Gastrocnemius medialis (tissue), 4 donors: ENCODE results near the gene ERF. TPM values are rescaled to one million over a fixed set of nuclear protein-coding genes. Genes with fewer than 3 reads are reported as not detected.

Experiments used
- ATAC-seq, 2 donors: fragments of 150-250 bp; one replicate each; pipeline ENCODE4 v1.9.1; 2016
- DNase-seq, 2 donors: peaks; one replicate each; pipeline ENCODE4 v3.0.0-alpha.2; 2019
- H3K27ac ChIP-seq, 4 donors: fragments of 200-600 bp; sonication (generic); 1 replicate in 1 of 4; 2 replicates in 3 of 4; pipeline ENCODE4 v1.5.1; 2016 to 2018; ENCODE audit warnings: mild to moderate bottlenecking in 2 of 4, moderate library complexity in 1 of 4
- H3K27me3 ChIP-seq, 3 donors: fragments of 200-600 bp; sonication (generic) in 2 of 3; 1 replicate in 1 of 3; 2 replicates in 2 of 3; pipeline versions ENCODE4 v1.5.1 to v1.6.0; 2016 to 2019; ENCODE audit warnings: mild to moderate bottlenecking in 1 of 3, moderate library complexity in 1 of 3
- H3K36me3 ChIP-seq, 2 donors: fragments of 200-600 bp; sonication (generic) in 1 of 2; one replicate each; pipeline ENCODE4 v1.5.1; 2017 to 2018
- H3K4me1 ChIP-seq, 2 donors: fragments of 200-600 bp; sonication (generic) in 1 of 2; one replicate each; pipeline ENCODE4 v1.5.1; 2016 to 2017; ENCODE audit warnings: mild to moderate bottlenecking in 2 of 2
- H3K4me3 ChIP-seq, 4 donors: fragments of 200-600 bp; sonication (generic) in 3 of 4; 1 replicate in 1 of 4; 2 replicates in 3 of 4; pipeline ENCODE4 v1.5.1; 2016 to 2019; ENCODE audit warnings: mild to moderate bottlenecking in 2 of 4
- H3K9me3 ChIP-seq, 3 donors: fragments of 200-600 bp; sonication (generic) in 2 of 3; 1 replicate in 1 of 3; 2 replicates in 2 of 3; pipeline ENCODE4 v1.5.1; 2016 to 2019
- POLR2A ChIP-seq, 2 donors: fragments of 450-650 bp; IDR thresholded peaks; one replicate each; pipeline ENCODE4 v1.6.1; 2017; ENCODE audit warnings: antibody characterized with exemption in 2 of 2, mild to moderate bottlenecking in 2 of 2, moderate library complexity in 2 of 2
- in situ Hi-C, 4 donors: fragments of 200-750 bp; cut with MboI; loops; one replicate each; pipeline versions ENCODE4 v1.15.0 to v1.8.0; 2017; ENCODE audit warnings: low sequenced_read_pairs in 4 of 4
- intact Hi-C: fragments of 100-400 bp; cut with DNase I; formaldehyde crosslinking; loops from one replicate; pipeline ENCODE4 v1.15.1; 2023; ENCODE audit warnings: low total_unique reads
- total RNA-seq, 4 donors: library from RNA; depleted of rRNA; stranded (reverse); fragments of >200 nt; gene quantifications; one replicate each; pipeline versions ENCODE4 v1.1.0 to v1.2.3, GENCODE V29; 2016
- TF ChIP-seq, protein P1 (sequence below), 5 experiments: fragments of 450-650 bp in 3 of 5; fragments of 200-600 bp in 2 of 5; sonication (generic) in 2 of 5; IDR thresholded peaks in 4 of 5; conservative IDR thresholded peaks in 1 of 5; 1 replicate in 4 of 5; 2 replicates in 1 of 5; pipeline ENCODE4 v1.5.1; 2016 to 2019; ENCODE audit warnings: antibody characterized with exemption in 5 of 5, mild to moderate bottlenecking in 3 of 5, moderate library complexity in 3 of 5

Gene ERF
- total RNA-seq, 4 donors from 2014 or later, result 14.0 to 26.7 (median 14.8) TPM

DNA sequence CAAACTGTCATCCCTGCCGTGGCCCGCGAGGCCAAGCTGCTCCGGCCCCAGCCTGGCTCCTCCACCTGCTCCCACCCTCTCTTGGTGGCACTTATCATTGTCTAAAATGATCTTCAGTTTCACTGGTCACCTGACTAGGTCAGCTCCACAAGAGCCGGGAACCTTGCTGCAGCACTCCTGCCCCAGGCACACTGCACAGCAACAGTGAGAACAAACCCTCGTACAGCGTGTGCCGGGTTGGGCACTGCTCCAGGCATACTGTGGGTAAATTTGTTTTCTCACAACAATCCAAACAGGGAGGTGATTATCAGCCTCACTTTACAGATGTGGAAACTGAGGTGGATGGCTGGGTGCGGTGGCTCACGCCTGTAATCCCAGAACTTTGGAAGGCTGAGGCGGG is 46.3 kb downstream of the ERF start:
- H3K4me3 ChIP-seq, result no peak overlapping the region
- intact Hi-C loops, result no loop called here
- in situ Hi-C loops, result no loop called here
- peaks cover 0 to 83% of the 10 kb centered on the region in 2 donors for H3K36me3 ChIP-seq
- no peaks in the 10 kb centered on the region for H3K27me3 ChIP-seq
- TF ChIP-seq, protein P1, sequence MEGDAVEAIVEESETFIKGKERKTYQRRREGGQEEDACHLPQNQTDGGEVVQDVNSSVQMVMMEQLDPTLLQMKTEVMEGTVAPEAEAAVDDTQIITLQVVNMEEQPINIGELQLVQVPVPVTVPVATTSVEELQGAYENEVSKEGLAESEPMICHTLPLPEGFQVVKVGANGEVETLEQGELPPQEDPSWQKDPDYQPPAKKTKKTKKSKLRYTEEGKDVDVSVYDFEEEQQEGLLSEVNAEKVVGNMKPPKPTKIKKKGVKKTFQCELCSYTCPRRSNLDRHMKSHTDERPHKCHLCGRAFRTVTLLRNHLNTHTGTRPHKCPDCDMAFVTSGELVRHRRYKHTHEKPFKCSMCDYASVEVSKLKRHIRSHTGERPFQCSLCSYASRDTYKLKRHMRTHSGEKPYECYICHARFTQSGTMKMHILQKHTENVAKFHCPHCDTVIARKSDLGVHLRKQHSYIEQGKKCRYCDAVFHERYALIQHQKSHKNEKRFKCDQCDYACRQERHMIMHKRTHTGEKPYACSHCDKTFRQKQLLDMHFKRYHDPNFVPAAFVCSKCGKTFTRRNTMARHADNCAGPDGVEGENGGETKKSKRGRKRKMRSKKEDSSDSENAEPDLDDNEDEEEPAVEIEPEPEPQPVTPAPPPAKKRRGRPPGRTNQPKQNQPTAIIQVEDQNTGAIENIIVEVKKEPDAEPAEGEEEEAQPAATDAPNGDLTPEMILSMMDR (IDR thresholded peaks at IDR 0.05 in 4 of 5, conservative IDR thresholded peaks at IDR 0.05 in 1 of 5), result no peak
- no peak for TF ChIP-seq POLR2A (IDR thresholded peaks at IDR 0.05)
- no peaks in the 10 kb centered on the region for H3K9me3 ChIP-seq
- ATAC-seq (no peak), DNase-seq (no peak)
- no peak overlapping the region for H3K27ac ChIP-seq
- H3K4me1 ChIP-seq, result peaks cover 0 to 5% of the 10 kb centered on the region in 2 donors

DNA sequence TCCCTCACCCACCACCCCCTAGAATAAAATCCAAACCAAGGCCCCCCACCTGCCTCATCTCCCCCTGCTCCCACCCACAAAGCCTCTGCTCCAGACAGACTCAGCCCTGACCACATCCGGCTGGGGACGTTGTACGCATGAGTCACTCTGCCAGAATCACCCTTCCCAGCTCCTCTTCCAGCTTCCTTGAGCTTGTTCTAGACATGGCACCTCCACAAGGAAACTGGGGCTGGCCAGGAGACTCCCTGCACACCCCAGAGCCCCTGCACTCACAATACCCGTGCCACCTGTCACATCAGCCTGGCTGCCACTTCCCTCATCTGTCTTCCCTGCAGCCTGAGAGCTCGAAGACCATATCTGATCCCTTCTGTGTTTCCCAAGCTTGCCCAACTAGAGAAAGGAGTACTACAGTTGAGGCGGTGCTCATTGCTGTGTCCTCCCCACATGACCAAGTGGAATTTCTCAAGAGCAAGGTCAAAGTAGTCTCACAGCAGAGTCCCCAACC is 47.1 kb downstream of the ERF start:
- intact Hi-C loops, result no loop called here
- DNase-seq (no peak), ATAC-seq (no peak)
- Histone ChIP-seq H3K27me3 (no peaks in the 10 kb centered on the region), H3K4me1 (no peaks in the 10 kb centered on the region), H3K27ac (no peak overlapping the region), H3K9me3 (no peaks in the 10 kb centered on the region), H3K4me3 (no peak overlapping the region), H3K36me3 (peaks cover 0 to 83% of the 10 kb centered on the region in 2 donors)
- in situ Hi-C loops, result no loop called here
- TF ChIP-seq POLR2A (IDR thresholded peaks at IDR 0.05), result no peak
- TF ChIP-seq, protein P1 (IDR thresholded peaks at IDR 0.05 in 4 of 5, conservative IDR thresholded peaks at IDR 0.05 in 1 of 5), result no peak

DNA sequence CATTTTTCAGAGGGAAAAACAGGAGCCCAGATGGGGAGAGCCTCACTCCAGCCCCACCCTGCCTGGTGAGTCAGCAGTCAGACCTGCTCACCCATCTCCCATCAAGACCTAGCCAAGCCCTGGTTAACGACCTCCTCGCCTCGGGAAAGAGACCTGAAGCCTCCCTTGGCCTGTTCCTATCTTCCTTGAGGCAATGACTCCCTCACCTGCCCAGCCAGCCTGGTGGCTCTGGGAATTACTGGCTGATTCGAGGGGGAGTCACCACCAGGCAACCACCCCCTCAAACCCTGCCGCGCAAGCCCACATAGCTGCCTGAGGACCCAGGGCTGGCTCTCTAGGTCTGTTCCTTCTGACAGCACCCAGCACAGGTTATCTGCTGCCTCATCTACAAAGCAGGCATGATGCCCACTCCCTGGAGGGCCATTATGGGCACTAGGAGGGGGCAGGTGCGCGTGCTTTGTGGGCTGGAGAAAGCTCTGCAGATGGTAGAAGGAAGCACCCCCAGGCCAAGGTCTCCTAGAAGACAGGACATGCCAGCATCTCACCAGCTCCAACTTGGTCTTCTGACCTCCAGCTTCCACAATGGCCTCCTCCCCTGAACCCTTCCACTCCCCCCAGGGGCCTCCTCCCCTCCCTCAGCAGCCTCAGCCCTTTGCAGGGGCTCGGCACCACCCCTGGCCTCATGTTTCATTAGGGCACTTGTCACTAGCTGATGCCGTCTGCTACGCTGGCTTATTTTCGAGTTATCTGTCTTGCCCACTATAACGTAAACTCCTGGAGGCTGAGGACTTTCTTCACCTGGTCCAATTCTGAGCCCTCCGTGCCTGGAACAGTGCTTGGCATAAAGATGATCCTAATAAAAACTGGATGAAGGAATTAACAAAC is 47.8 kb downstream of the ERF start:
- no peak overlapping the region for H3K27ac ChIP-seq

DNA sequence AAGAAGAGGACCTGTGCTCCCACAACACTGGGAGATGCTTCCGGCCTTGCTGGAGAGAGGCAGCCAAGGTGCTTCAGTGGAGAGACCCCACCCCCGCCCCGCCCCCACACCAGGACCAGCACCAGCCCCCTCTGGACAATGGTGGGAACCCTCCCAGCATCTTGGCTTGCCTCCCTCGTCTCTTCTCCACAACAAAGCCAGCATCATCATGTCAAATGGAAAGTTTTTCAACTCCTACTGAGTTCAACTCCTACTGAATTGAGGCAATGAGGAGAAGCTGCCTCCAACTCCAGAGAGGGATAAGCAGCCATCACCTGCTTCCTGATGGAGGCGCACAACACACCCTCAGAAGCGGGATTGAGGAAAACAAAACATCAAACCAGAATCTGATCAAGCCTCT is 50.3 kb downstream of the ERF start:
- intact Hi-C loops (no loop called here), in situ Hi-C loops (no loop called here)
- no peaks in the 10 kb centered on the region for H3K27me3 ChIP-seq
- ATAC-seq (no peak), DNase-seq (no peak)
- no peaks in the 10 kb centered on the region for H3K4me1 ChIP-seq
- H3K27ac ChIP-seq, result no peak overlapping the region
- H3K36me3 ChIP-seq, result peaks cover 0 to 65% of the 10 kb centered on the region in 2 donors
- no peaks in the 10 kb centered on the region for H3K9me3 ChIP-seq
- TF ChIP-seq POLR2A (IDR thresholded peaks at IDR 0.05), result no peak
- TF ChIP-seq, protein P1 (IDR thresholded peaks at IDR 0.05 in 4 of 5, conservative IDR thresholded peaks at IDR 0.05 in 1 of 5), result no peak
- H3K4me3 ChIP-seq, result no peak overlapping the region

More for the DNA sequence above, 47.8 kb downstream of the ERF start:
- TF ChIP-seq, protein P1 (IDR thresholded peaks at IDR 0.05 in 4 of 5, conservative IDR thresholded peaks at IDR 0.05 in 1 of 5), result no peak
- TF ChIP-seq POLR2A (IDR thresholded peaks at IDR 0.05), result no peak
- ATAC-seq (no peak), DNase-seq (no peak)
- Histone ChIP-seq H3K4me1 (no peaks in the 10 kb centered on the region), H3K9me3 (no peaks in the 10 kb centered on the region), H3K4me3 (no peak overlapping the region), H3K36me3 (peaks cover 0 to 77% of the 10 kb centered on the region in 2 donors), H3K27me3 (no peaks in the 10 kb centered on the region)
- intact Hi-C loops (no loop called here), in situ Hi-C loops (no loop called here)
